ENCODE measurements around the gene MYOM1. TPM values are rescaled to one million over a fixed set of nuclear protein-coding genes. Genes with fewer than 3 reads are reported as not detected.

MYOM1 gene
- total and polyA plus RNA-seq, 10 donors, result 1.2 to 6.2 (median 2.0) TPM

DNA sequence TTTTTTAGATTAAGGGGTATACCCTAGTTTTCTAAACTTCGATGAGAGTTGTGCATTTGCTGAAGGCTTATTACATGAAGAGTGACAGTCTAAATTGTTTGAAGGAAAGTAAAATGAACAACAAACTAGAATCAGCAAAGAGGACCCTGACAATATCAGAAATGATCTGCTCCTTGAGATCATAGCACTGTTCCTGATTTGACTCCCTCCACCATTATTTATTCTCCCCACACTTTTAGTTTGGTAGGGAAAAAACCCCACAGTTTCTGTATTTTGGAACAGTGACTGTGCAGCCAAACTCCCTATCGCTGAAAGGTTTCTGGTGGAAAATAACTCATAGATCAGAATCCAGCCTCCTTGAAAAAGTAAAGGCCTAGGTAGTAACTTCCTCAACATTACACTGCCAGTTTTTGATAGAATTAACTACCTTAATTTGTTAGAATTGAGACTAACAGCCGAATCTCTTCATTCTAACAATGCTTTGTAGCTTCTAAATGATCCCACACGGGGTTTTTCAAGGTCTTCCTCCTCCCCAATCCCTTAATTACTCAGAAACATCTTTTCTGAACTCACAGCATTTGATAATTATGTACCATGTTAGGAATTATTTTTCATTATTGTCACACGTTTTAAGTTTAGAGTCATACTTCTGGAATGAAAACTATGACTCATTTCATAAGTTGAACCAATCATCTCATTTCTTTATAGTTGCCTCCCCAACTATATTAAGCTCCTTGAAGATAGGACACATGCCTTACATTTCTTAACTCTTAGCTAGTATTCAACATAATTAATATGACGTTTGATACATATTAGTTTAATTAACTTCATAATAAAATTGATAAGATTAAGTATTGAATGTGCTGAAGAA lies 30.7 kb upstream of the MYOM1 start:
- Histone ChIP-seq H3K4me1 (peaks cover 64 to 86% (median 80%) of the 10 kb centered on the region in 6 donors), H3K27me3 (replicated peaks in 1 of 7) (no peaks in the 10 kb centered on the region), H3K27ac (peak overlapping the region in 7 of 8 donors; percentile 37 to 100 (median 99)), H3K4me3 (peak overlapping the region in 7 of 8 donors; percentile 17 to 98 (median 88)), H3K36me3 (peaks cover 6 to 44% (median 26%) of the 10 kb centered on the region in 6 donors), H3K9me3 (no peaks in the 10 kb centered on the region)
- no peak for DNase-seq
- intact Hi-C loops (cut with DNase I; ENCODE audit: low total_unique reads), result no loop called here
- TF ChIP-seq, protein P1, sequence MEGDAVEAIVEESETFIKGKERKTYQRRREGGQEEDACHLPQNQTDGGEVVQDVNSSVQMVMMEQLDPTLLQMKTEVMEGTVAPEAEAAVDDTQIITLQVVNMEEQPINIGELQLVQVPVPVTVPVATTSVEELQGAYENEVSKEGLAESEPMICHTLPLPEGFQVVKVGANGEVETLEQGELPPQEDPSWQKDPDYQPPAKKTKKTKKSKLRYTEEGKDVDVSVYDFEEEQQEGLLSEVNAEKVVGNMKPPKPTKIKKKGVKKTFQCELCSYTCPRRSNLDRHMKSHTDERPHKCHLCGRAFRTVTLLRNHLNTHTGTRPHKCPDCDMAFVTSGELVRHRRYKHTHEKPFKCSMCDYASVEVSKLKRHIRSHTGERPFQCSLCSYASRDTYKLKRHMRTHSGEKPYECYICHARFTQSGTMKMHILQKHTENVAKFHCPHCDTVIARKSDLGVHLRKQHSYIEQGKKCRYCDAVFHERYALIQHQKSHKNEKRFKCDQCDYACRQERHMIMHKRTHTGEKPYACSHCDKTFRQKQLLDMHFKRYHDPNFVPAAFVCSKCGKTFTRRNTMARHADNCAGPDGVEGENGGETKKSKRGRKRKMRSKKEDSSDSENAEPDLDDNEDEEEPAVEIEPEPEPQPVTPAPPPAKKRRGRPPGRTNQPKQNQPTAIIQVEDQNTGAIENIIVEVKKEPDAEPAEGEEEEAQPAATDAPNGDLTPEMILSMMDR (IDR thresholded peaks at IDR 0.05 in 8 of 11, conservative IDR thresholded peaks at IDR 0.05 in 3 of 11), result no peak
- TF ChIP-seq POLR2A (IDR thresholded peaks at IDR 0.05) (no peak), POLR2AphosphoS5 (IDR thresholded peaks at IDR 0.05) (no peak)
- WGBS, 5 donors, result 31 to 49% (median 40%) methylated on average over 6 of the region's 6 CpGs

DNA sequence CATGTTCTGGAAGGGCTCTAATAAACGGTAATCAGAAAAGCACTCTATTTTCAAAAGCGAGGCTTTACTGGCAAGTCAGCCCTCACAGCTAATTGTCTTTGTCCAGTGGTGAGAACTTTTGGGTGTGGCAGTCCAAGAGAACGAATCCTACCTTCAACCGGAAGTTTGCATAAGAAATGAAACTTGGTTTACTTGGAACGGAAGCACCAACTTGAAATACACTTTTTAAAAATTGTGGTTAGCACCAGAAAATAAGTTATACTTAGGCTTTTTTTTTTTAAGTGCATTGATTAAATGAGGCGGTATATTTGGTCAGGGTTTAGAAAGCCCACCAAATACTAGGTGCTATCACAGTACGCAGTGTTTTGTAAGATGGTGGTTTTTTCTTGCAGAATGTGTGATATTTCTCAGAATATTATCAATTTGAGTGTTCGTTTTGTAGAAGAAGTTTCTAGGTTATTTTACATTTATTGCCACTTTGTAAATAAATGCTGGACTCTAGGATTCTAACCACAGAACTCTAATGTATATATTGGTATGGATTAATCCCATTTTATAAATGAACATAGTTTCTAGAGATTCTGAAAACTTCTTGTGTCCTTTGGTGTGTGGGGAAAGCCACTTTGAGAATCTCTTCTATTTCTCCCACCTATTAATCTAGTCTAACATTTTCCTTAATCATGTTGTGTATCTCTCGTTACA lies 29.0 kb upstream of the MYOM1 start:
- peaks cover 0 to 27% (median 10%) of the 10 kb centered on the region in 6 donors for H3K36me3 ChIP-seq
- no peaks in the 10 kb centered on the region for H3K27me3 ChIP-seq (replicated peaks in 1 of 7)
- WGBS, 5 donors, result 3 to 4% (median 3%) methylated on average over 9 of the region's 9 CpGs
- peak overlapping the region; percentile 96 to 100 (median 100) for H3K27ac ChIP-seq
- DNase-seq, result no peak
- no peaks in the 10 kb centered on the region for H3K9me3 ChIP-seq
- intact Hi-C loops (cut with DNase I; ENCODE audit: low total_unique reads), result loop anchor here (5.0 to 10.0 kb wide), 2 partner anchors 94 to 317 kb away; no protein-coding TSS in a partner anchor
- TF ChIP-seq POLR2AphosphoS5 (IDR thresholded peaks at IDR 0.05), result peak in 1 of 3 donors; percentile 59
- TF ChIP-seq, protein P1 (IDR thresholded peaks at IDR 0.05 in 8 of 11, conservative IDR thresholded peaks at IDR 0.05 in 3 of 11), result no peak
- H3K4me1 ChIP-seq, result peaks cover 51 to 86% (median 77%) of the 10 kb centered on the region in 6 donors
- peak overlapping the region; percentile 72 to 98 (median 94) for H3K4me3 ChIP-seq

DNA sequence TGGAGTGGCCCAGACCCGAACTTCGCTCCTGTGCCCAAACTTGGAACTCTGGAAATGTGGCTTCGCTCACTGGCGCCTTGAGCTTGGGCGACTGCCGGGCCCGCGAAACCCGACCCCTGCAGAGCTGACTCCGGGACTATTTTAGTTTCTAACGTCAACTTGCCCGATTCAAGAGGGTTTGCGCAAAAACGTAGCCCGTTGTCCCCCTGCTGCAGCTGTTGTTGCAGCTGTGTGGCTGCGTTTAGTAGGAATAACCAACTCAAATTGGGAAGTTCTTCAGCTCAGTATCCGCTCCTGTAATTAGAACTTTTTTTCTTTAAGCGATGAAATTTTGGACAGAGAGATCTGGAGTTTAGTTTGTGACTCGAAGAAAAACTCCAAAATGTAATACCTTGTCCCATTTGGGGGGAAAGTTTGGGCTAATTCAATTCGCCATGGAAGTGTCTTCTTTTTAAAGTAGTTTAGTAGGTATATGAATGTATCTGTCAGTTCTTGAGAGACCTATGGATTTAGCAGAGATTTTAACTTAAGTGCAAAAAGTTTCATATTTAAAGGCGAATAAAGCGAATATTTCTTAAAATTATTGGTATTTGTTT lies 28.4 kb upstream of the MYOM1 start:
- Histone ChIP-seq H3K27ac (peak overlapping the region; percentile 96 to 100 (median 100)), H3K4me3 (peak overlapping the region; percentile 72 to 98 (median 94)), H3K36me3 (peaks cover 0 to 21% (median 4%) of the 10 kb centered on the region in 6 donors), H3K4me1 (peaks cover 48 to 80% (median 71%) of the 10 kb centered on the region in 6 donors), H3K27me3 (replicated peaks in 1 of 7) (no peaks in the 10 kb centered on the region), H3K9me3 (no peaks in the 10 kb centered on the region)
- TF ChIP-seq, protein P1 (IDR thresholded peaks at IDR 0.05 in 8 of 11, conservative IDR thresholded peaks at IDR 0.05 in 3 of 11), result no peak
- TF ChIP-seq POLR2AphosphoS5 (IDR thresholded peaks at IDR 0.05) (no peak), POLR2A (IDR thresholded peaks at IDR 0.05) (no peak)
- intact Hi-C loops (cut with DNase I; ENCODE audit: low total_unique reads), result loop anchor here (5.0 to 10.0 kb wide), 2 partner anchors 93 to 316 kb away; no protein-coding TSS in a partner anchor
- 0 to 1% (median 0%) methylated on average over 22 of the region's 22 CpGs for WGBS, 5 donors
- DNase-seq, result no peak

All from spleen (tissue), 11 donors.